H1 (cell line): ENCODE data around the gene CELSR3. TPM values are rescaled to one million over a fixed set of nuclear protein-coding genes. Genes with fewer than 3 reads are reported as not detected.
A peak's percentile ranks its signal among the peaks of the same experiment; 100 is the strongest.

Source experiments
- CTCF ChIA-PET: fragments of 300-600 bp; sonication (Branson Sonifier 250); formaldehyde crosslinking; loops from one replicate; lab custom pipeline; 2021; ENCODE audit not compliant: partially characterized antibody; lab: Charles Lee
- POLR2A ChIA-PET: fragments of 300-600 bp; sonication (Branson Sonifier 250); formaldehyde crosslinking; loops from one replicate; lab custom pipeline; 2021; ENCODE audit warnings: inconsistent platforms; ENCODE audit not compliant: partially characterized antibody; lab: Charles Lee
- DNase-seq, 2 experiments: peaks; one replicate each; pipeline versions ENCODE4 v3.0.0 to v3.0.0-alpha.2; 2010 to 2022; ENCODE audit warnings: low spot score in 2 of 2, low read depth in 1 of 2, mixed read lengths in 1 of 2
- FAIRE-seq: peaks from 2 replicates; lab custom pipeline; 2011; peaks lifted over from hg19 to GRCh38; lab: Jason Lieb, UNC
- H2AFZ ChIP-seq: 2 replicates; pipeline ENCODE4 v1.8.1; 2012; ENCODE audit warnings: low read length, inconsistent platforms
- H2AK5ac ChIP-seq: 2 replicates; pipeline ENCODE4 v1.6.1; 2013; ENCODE audit warnings: low read depth, low read length
- H2BK120ac ChIP-seq: replicated peaks from 2 replicates; pipeline ENCODE3; 2013; ENCODE audit warnings: low read depth, low read length, inconsistent platforms
- H2BK12ac ChIP-seq: 2 replicates; pipeline ENCODE4 v1.6.1; 2013; ENCODE audit warnings: low read depth, low read length
- H2BK15ac ChIP-seq: 2 replicates; pipeline ENCODE4 v1.6.1; 2013; ENCODE audit warnings: low read length
- H2BK20ac ChIP-seq: 2 replicates; pipeline ENCODE4 v1.6.1; 2013; ENCODE audit warnings: low read length
- H2BK5ac ChIP-seq: 2 replicates; pipeline ENCODE4 v1.6.1; 2013; ENCODE audit warnings: low read depth, low read length
- H3K14ac ChIP-seq: 2 replicates; pipeline ENCODE4 v1.6.1; 2013; ENCODE audit warnings: inconsistent platforms; ENCODE audit not compliant: insufficient read length
- H3K18ac ChIP-seq: 2 replicates; pipeline ENCODE4 v1.6.1; 2013; ENCODE audit warnings: low read length; ENCODE audit errors: extremely low read depth
- H3K23ac ChIP-seq: 2 replicates; pipeline ENCODE4 v1.6.1; 2013; ENCODE audit warnings: inconsistent platforms; ENCODE audit not compliant: insufficient read length
- H3K23me2 ChIP-seq: 2 replicates; pipeline ENCODE4 v1.6.1; 2013; ENCODE audit warnings: low read depth, low read length
- H3K27ac ChIP-seq: 2 replicates; pipeline ENCODE4 v1.6.1; 2011; ENCODE audit warnings: low read depth, low read length, inconsistent platforms
- H3K27me3 ChIP-seq, 4 experiments: replicated peaks in 1 of 4; 1 replicate in 1 of 4; 2 replicates in 3 of 4; pipeline versions ENCODE4 v1.6.1 to v1.8.1; 2011 to 2013; ENCODE audit warnings: low read length in 3 of 4, mild to moderate bottlenecking in 3 of 4, inconsistent platforms in 2 of 4, mixed read lengths in 2 of 4, moderate library complexity in 1 of 4; ENCODE audit not compliant: control insufficient read depth in 3 of 4, insufficient read depth in 3 of 4; ENCODE audit errors: extremely low read depth in 1 of 4
- H3K36me3 ChIP-seq, 4 experiments: 2 replicates each; pipeline versions ENCODE4 v1.6.1 to v1.8.1; 2011 to 2013; ENCODE audit warnings: mild to moderate bottlenecking in 4 of 4, low read length in 3 of 4, moderate library complexity in 2 of 4, control low read depth in 1 of 4, inconsistent platforms in 1 of 4; ENCODE audit not compliant: insufficient read depth in 4 of 4, control insufficient read depth in 2 of 4
- H3K4ac ChIP-seq: replicated peaks from 2 replicates; pipeline ENCODE3; 2013; ENCODE audit warnings: low read length, low read depth, mixed read lengths, inconsistent platforms; ENCODE audit not compliant: insufficient read length
- H3K4me1 ChIP-seq, 4 experiments: replicated peaks in 1 of 4; 1 replicate in 1 of 4; 2 replicates in 3 of 4; pipeline versions ENCODE4 v1.6.1 to v1.8.1; 2011 to 2013; ENCODE audit warnings: low read length in 3 of 4, inconsistent platforms in 2 of 4, mixed read lengths in 1 of 4; ENCODE audit not compliant: insufficient read depth in 4 of 4, control insufficient read depth in 3 of 4
- H3K4me2 ChIP-seq, 2 experiments: 2 replicates each; pipeline versions ENCODE4 v1.6.1 to v1.8.1; 2011 to 2013; ENCODE audit warnings: low read depth in 2 of 2, low read length in 2 of 2, control low read depth in 1 of 2, inconsistent platforms in 1 of 2, mild to moderate bottlenecking in 1 of 2; ENCODE audit not compliant: insufficient read depth in 1 of 2
- H3K4me3 ChIP-seq, 4 experiments: fragments of 200-600, 300-600 bp in 1 of 4; sonication (generic), shearing (Covaris generic), sonication (Bioruptor Twin) in 1 of 4; 2 replicates each; pipeline versions ENCODE4 v1.5.1 to v1.8.1; 2011 to 2016; ENCODE audit warnings: low read length in 4 of 4, low read depth in 3 of 4, control low read depth in 2 of 4, inconsistent platforms in 2 of 4, mild to moderate bottlenecking in 2 of 4, mixed read lengths in 1 of 4, moderate library complexity in 1 of 4; ENCODE audit not compliant: insufficient read depth in 2 of 4; ENCODE audit errors: extremely low read depth in 1 of 4
- H3K56ac ChIP-seq: replicated peaks from 2 replicates; pipeline ENCODE3; 2013; ENCODE audit warnings: low read depth, mild to moderate bottlenecking, mixed read lengths, low read length, inconsistent platforms; ENCODE audit not compliant: insufficient read length
- H3K79me1 ChIP-seq: 2 replicates; pipeline ENCODE4 v1.6.1; 2013; ENCODE audit warnings: low read depth, low read length, control low read depth
- H3K79me2 ChIP-seq, 2 experiments: 2 replicates each; pipeline versions ENCODE4 v1.6.1 to v1.8.1; 2012 to 2013; ENCODE audit warnings: low read length in 2 of 2, mild to moderate bottlenecking in 2 of 2, inconsistent platforms in 1 of 2; ENCODE audit not compliant: insufficient read depth in 2 of 2, control insufficient read depth in 1 of 2
- H3K9ac ChIP-seq, 4 experiments: replicated peaks in 1 of 4; 1 replicate in 1 of 4; 2 replicates in 3 of 4; pipeline versions ENCODE4 v1.6.1 to v1.8.1; 2011 to 2013; ENCODE audit warnings: low read depth in 3 of 4, low read length in 3 of 4, control low read depth in 2 of 4, mild to moderate bottlenecking in 2 of 4, moderate library complexity in 2 of 4, inconsistent platforms in 1 of 4; ENCODE audit errors: extremely low read depth in 1 of 4
- H3K9me3 ChIP-seq, 2 experiments: 2 replicates each; pipeline versions ENCODE4 v1.6.1 to v1.8.1; 2012 to 2013; ENCODE audit warnings: mild to moderate bottlenecking in 2 of 2, moderate library complexity in 2 of 2, control low read depth in 1 of 2, inconsistent platforms in 1 of 2, low read depth in 1 of 2, low read length in 1 of 2, mixed read lengths in 1 of 2; ENCODE audit not compliant: insufficient read depth in 2 of 2
- H4K20me1 ChIP-seq, 2 experiments: replicated peaks in 1 of 2; 2 replicates each; pipeline versions ENCODE3 to v1.8.1; 2011 to 2013; ENCODE audit warnings: inconsistent platforms in 2 of 2, low read length in 2 of 2, mild to moderate bottlenecking in 1 of 2; ENCODE audit not compliant: insufficient read depth in 2 of 2, control insufficient read depth in 1 of 2
- H4K5ac ChIP-seq: 2 replicates; pipeline ENCODE4 v1.6.1; 2013; ENCODE audit warnings: low read length, low read depth, mixed read lengths, inconsistent platforms; ENCODE audit not compliant: insufficient read length
- H4K8ac ChIP-seq: 2 replicates; pipeline ENCODE4 v1.8.0; 2013; ENCODE audit warnings: mild to moderate bottlenecking, moderate library complexity, low read length, inconsistent platforms; ENCODE audit not compliant: insufficient read depth; ENCODE audit errors: extremely low read depth
- H4K91ac ChIP-seq: replicated peaks from 2 replicates; pipeline ENCODE3; 2013; ENCODE audit warnings: low read length, mixed read lengths, inconsistent platforms; ENCODE audit not compliant: insufficient read length
- MAFK ChIP-seq: IDR thresholded peaks from 2 replicates; pipeline ENCODE4 v1.6.1; 2012; ENCODE audit warnings: low read depth, mild to moderate bottlenecking, improper control_type of control experiment, low read length
- SIX5 ChIP-seq: IDR thresholded peaks from 2 replicates; pipeline ENCODE4 v1.6.1; 2011; ENCODE audit warnings: mild to moderate bottlenecking, low read depth, low read length
- WGBS, 2 experiments: shearing (Covaris generic) in 1 of 2; methylation state at CpG; one replicate each; pipeline versions ENCODE4 v1.1.6 to v1.1.7; 2013 to 2015; ENCODE audit warnings: low lambda C conversion rate in 2 of 2, mixed read lengths in 2 of 2, inconsistent platforms in 1 of 2, low coverage in 1 of 2, missing lambda C conversion rate in 1 of 2; ENCODE audit not compliant: insufficient replicate concordance in 2 of 2, insufficient coverage in 1 of 2, insufficient read length in 1 of 2; ENCODE audit errors: extremely low coverage in 1 of 2, missing lambda C conversion rate in 1 of 2; 5-methylcytosine and 5-hydroxymethylcytosine counted together
- polyA plus RNA-seq, 7 experiments: library from polyadenylated mRNA; depleted of rRNA in 3 of 7; stranded (reverse) in 5 of 7; unstranded in 2 of 7; fragments of >200 nt in 5 of 7; fragments of 200-250 nt in 2 of 7; gene quantifications; 1 replicate in 5 of 7; 2 replicates in 1 of 7; 4 replicates in 1 of 7; pipeline versions ENCODE4 v1.2.1 to v1.2.3, GENCODE V29; 2011 to 2013; ENCODE audit warnings: missing spikeins in 2 of 7, mixed read lengths in 2 of 7
- total RNA-seq: library from RNA; stranded (reverse); fragmentation: NEBNext Ultra II Directional; extraction: Animal tissue kit (Norgen Biotek cat#: 25700); gene quantifications from 2 replicates; pipeline ENCODE4 v1.2.1, GENCODE V29; 2021

CELSR3 gene
- total and polyA plus RNA-seq, 2 of the 8 experiments (the other 6 are each of a cell fraction or from before 2014, with no cell fraction given), result 11.6 to 29.5 TPM

DNA sequence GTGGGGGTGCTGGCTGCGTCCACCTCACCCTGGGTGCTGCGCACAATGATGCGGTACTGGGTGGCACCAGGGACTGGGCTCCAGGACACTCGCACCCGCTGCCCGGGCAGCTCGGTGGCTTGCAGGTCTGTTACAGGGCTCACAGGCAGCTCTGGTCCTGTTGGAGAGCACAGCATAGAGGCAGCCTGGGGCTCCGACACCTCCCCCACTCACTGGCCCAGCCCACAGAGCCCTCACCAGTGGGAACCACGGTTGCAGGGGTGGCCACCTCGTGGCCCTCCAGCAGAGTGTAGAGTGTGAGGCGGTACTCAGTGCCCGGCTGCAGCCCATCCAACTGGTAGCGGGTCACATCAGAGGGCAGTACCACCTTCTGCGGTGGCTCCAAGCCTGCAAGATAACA, 71.2 kb downstream of the CELSR3 start:
- Histone ChIP-seq H2BK20ac (no peak overlapping the region), H3K4me2 (no peak overlapping the region), H3K56ac (no peak overlapping the region), H2AK5ac (no peak overlapping the region), H3K4ac (no peak overlapping the region), H4K8ac (0 out of 2 replicates have a peak overlapping the region, but pooled peaks have one; percentile 35), H3K9me3 (no peaks in the 10 kb centered on the region), H2BK120ac (no peak overlapping the region), H3K4me3 (no peak overlapping the region), H4K20me1 (peaks cover 0 to 6% of the 10 kb centered on the region in 2 experiments), H2AFZ (no peak overlapping the region), H3K79me1 (no peaks in the 10 kb centered on the region), H3K27me3 (peaks cover 0 to 6% (median 0%) of the 10 kb centered on the region in 4 experiments; a peak in 4 of 7 replicates), H3K23me2 (peaks cover 1% of the 10 kb centered on the region; the same call in 1 of the 2 replicates), H3K9ac (no peak overlapping the region), H2BK5ac (0 out of 2 replicates have a peak overlapping the region, but pooled peaks have one; percentile 52), H2BK12ac (no peak overlapping the region), H3K79me2 (no peaks in the 10 kb centered on the region), H3K23ac (no peak overlapping the region), H3K36me3 (no peaks in the 10 kb centered on the region), H4K5ac (no peak overlapping the region), H3K14ac (no peak overlapping the region), H3K27ac (no peak overlapping the region), H4K91ac (no peak overlapping the region), H3K4me1 (peaks cover 3 to 23% (median 15%) of the 10 kb centered on the region in 4 experiments; a peak in 6 of 7 replicates), H3K18ac (no peak overlapping the region), H2BK15ac (no peak overlapping the region)
- POLR2A ChIA-PET, result interaction anchor here (0.6 to 1.2 kb wide), 2 partner anchors 12 to 499 kb away, joined by 3 read pairs; no protein-coding TSS in a partner anchor
- DNase-seq, result no peak
- CTCF ChIA-PET, result interaction anchor here (1.2 to 1.5 kb wide), 2 partner anchors 10 to 33 kb away, joined by 3 to 4 read pairs; no protein-coding TSS in a partner anchor
- WGBS, 2 experiments, result 96% methylated on average over 12 of the region's 14 CpGs; no CpG with 5 or more reads in 1 of the 2 experiments
- TF ChIP-seq SIX5, result no peak
- no peak for TF ChIP-seq MAFK
- FAIRE-seq, result no peak
